A673 (cell line): Measurements from ENCODE around the gene DNA2.

Experiments used
- EZH2 ChIP-seq: fragments of 200-600 bp; sonication (generic); IDR thresholded peaks from 2 replicates; pipeline ENCODE4 v1.6.1; 2017; ENCODE audit warnings: borderline replicate concordance, low read depth, mild to moderate bottlenecking, mixed read lengths, antibody characterized with exemption, low read length; ENCODE audit not compliant: poor library complexity, severe bottlenecking
- TF ChIP-seq, protein P1 (sequence below): fragments of 300-800, 200-600 bp; sonication (generic); conservative IDR thresholded peaks from 2 replicates; pipeline ENCODE4 v1.5.1; 2017; ENCODE audit warnings: low read depth, mild to moderate bottlenecking, antibody characterized with exemption, low read length, moderate library complexity, mixed read lengths

- no peak for TF ChIP-seq EZH2
- TF ChIP-seq, protein P1, sequence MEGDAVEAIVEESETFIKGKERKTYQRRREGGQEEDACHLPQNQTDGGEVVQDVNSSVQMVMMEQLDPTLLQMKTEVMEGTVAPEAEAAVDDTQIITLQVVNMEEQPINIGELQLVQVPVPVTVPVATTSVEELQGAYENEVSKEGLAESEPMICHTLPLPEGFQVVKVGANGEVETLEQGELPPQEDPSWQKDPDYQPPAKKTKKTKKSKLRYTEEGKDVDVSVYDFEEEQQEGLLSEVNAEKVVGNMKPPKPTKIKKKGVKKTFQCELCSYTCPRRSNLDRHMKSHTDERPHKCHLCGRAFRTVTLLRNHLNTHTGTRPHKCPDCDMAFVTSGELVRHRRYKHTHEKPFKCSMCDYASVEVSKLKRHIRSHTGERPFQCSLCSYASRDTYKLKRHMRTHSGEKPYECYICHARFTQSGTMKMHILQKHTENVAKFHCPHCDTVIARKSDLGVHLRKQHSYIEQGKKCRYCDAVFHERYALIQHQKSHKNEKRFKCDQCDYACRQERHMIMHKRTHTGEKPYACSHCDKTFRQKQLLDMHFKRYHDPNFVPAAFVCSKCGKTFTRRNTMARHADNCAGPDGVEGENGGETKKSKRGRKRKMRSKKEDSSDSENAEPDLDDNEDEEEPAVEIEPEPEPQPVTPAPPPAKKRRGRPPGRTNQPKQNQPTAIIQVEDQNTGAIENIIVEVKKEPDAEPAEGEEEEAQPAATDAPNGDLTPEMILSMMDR, result no peak
Measured at GRCh38 chr10:68428396-68429104, 43.2 kb downstream of the DNA2 start.
